GM19043 (cell line): ENCODE data around the gene TNK2.

ENCODE experiments used
- ATAC-seq: cut with Tn5 transposase; IDR thresholded peaks from one replicate; pipeline ENCODE4 v1.9.1; 2021; ENCODE audit warnings: low read depth; ENCODE audit not compliant: unreplicated experiment

Gene TNK2

DNA sequence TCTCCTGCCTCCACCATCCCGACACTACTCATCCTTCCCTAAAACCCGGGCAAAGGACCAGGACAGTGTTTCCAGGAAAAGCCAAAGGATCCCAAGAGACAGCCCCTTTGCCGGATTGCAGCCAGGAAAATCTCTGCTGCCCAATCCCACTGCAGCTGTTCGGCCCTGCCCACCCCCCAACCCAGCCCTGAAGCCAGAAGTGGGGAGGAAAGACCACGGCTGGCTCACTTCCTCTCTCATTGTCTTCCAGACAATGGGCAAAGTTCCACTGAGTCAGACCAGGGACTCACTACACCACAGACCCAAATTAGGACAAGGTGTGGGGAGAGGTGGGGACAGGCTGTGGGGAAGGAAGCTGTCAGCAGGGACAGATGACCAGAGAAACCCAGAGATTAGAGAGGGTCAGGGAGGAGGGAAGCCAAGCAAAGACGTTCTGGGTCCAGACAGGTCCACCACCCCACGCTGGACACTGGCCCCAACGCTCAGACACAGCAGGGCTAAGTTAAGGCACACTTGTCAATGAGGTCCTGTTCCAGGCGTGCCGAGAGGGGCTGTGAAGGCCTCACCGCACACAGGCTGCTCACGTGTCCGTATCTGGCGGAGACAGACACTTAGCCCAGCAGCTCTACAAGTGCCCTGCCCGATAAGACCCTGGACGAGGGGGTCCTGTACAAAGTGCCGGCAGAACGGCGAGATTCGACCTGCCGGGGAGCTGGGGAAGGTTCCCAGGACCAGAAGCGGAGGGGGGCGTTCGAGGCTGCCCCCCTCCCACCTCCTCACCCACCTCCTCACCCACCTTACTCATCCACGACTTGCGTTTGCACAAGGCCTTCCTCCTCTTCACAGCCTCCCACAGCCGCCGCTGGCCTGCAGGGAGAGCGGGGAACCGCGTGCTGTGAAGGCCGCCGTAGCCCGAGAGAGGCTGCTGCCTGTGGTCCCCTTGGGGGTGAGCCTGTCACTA lies 21.9 kb downstream of the TNK2 start:
- ATAC-seq: no peak

DNA sequence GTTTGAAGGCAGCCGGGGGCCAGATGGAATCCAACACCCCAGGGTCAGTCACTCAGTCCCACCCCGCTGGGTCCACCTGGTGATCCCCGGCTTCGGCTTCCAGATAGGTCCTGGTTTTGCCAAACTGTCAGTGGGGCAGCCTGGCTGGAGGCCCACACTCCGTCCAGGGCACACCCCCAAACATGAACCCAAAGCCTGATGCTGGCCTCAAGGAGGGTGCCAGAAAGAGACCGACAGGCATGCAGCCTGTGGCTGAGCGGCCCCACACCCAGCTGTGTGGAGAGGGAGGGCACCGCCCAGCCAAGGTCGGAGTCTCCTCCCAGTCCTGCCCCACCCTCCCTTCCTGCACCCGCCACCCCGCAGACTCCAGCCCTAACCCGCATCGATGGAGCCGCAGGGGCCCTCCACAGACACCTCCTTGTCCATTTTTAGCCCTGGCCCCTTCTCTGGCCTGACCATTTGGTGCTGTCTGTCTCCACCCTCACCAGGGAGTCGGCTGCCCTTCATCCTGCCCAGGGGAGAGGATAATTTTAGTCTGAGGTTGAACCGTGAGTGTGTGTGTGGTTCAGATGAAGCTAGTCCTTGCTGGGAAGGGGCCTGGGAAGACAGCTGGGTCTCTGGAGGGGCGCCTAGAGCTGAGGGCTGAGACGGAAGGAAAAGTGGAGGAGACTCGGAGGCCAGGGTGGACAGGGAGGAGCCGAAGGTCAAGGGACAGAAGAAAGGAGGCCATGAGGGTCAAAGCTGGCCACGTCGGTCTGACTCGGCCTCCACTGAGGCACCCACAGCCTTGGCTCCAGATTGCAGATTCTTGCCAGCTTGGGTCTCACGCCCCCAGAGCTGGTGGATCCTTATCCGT lies 23.1 kb downstream of the TNK2 start:
- no peak for ATAC-seq

DNA sequence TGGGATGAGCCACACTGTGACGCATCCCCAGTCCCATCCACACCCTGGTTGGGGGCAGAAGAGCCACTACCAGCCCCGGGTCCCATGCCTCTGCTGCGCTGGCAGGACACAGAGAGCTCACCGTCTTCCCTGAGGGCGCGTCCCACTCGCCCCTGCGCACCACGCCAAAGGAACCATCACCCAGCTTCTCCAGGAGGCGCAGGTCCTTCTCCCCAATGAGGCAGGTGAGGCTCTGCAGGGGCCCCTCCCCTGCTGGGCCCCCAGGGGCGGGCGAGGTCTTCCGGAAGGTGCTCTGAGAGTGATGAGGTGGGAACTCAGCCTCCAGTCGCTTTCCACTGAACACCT lies 23.7 kb downstream of the TNK2 start:
- ATAC-seq: no peak

DNA sequence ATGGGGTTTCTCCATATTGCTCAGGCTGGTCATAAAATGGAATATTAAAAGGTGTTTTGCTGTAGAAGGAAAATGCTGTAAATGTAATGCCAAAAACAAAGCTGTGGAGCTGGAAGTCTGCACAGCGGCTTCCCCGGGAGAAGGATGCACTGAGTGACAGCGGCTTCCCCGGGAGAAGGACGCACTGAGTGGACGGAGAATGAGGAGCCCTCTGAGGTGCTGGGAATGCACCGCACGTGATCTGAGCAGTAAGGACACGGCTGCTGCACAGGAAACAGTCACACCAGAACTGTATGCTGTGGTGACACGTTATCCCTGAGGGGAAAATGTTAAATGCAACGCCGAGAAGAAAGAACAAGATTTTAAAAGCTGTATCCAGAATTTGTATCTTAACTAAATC lies 24.6 kb downstream of the TNK2 start:
- no peak for ATAC-seq

DNA sequence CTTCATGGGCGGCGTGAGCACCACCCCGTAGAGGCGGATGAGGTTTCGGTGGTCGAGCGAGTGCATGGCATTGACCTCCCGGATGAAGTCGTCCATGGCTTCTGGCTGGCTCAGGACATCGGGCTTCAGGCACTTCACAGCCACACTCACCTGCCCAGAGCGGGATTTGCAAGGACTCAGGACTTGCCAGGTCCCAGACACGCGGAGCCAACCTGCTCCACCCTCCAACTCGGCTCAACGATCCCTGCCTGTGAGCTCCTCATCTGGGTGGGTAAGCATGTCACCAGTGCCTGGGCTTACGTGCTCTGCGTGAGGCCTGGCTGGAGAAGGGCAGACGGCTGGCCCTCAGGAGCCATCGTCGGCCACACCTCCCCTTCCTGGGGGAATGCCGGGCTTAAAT lies 25.2 kb downstream of the TNK2 start:
- no peak for ATAC-seq

- ATAC-seq: no peak
Observed at GRCh38 chr3:195882002-195882441, 26.3 kb downstream of the TNK2 start.

DNA sequence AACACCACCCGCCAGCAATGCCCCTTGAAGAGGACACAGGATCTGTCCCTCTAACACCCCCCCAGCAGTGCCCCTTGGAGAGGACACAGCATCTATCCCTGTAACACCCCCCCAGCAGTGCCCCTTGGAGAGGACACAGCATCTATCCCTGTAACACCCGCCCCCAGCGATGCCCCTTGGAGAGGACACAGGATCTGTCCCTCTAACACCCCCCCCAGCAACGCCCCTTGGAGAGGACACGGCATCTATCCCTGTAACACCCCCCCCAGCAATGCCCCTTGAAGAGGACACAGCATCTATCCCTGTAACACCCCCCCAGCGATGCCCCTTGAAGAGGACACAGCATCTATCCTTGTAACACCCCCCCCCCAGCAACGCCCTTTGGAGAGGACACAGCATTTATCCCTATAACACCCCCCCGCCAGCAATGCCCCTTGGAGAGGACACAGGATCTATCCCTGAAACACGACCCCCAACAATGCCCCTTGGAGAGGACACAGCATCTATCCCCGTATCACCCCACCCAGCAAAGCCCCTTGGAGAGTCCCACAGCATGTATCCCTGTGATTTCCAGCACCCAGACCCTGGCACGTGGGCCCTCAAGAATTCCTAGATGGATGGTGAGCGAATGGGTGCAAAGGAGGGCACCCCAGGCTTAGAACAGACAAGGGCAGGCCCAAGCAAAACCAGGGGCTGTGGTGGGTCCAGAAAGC lies 26.9 kb downstream of the TNK2 start:
- ATAC-seq: no peak

DNA sequence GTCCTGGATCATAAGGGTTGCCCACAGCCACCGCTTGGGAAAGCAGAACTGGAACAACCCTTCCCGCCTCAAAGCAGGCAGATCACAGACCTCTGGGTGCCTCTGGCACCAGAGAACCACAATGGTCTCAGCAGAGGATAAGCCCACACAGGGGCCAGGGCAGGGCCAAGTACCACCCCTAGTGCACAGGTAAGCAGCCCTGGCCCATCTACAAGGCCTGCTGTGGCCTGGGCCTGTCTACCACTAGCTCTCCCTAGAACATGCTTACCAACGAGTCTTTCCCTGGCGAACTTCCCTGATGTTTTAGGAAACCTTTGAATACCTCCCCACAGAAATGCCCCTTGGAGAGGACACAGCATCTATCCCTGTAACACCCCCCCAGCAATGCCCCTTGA lies 28.3 kb downstream of the TNK2 start:
- ATAC-seq: no peak

- no peak for ATAC-seq
Observed at GRCh38 chr3:195879416-195880036, 28.8 kb downstream of the TNK2 start.

GRCh38 chr3:195878424-195879274 lies 29.7 kb downstream of the TNK2 start:
- no peak for ATAC-seq

DNA sequence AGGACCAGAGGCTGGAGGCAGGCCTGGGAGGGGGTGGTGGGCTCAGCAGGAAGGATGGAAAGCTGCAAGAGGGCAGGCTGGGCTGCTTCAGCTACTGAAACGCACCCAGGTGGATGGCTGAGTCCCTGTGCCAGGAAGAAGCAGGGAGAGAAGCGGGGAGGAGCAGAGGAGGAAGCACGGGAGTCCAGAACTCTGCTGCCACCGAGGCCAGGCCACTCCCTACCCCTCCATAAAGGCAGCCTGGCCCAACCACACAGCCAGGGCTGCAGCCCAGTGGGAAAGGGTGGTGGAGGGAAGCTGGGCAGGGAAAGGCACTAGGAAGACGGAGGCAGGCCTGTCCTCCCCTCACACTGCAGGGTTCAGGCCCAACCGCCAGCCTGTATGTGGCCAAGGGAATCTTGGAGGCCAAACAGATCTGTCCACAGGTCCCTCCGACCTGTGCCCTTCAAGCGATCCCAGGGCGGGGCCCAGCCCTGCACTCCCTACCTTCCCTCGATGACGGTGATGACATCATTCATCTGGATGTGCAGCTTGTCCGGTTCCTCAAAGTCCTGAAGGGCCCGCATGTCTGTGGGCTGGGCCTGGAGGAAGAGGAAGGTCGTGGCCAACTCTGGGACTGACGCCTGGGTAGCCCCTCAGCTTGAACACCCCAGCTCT lies 30.5 kb downstream of the TNK2 start:
- no peak for ATAC-seq

GRCh38 chr3:195877136-195877715 lies 31.1 kb downstream of the TNK2 start:
- no peak for ATAC-seq

DNA sequence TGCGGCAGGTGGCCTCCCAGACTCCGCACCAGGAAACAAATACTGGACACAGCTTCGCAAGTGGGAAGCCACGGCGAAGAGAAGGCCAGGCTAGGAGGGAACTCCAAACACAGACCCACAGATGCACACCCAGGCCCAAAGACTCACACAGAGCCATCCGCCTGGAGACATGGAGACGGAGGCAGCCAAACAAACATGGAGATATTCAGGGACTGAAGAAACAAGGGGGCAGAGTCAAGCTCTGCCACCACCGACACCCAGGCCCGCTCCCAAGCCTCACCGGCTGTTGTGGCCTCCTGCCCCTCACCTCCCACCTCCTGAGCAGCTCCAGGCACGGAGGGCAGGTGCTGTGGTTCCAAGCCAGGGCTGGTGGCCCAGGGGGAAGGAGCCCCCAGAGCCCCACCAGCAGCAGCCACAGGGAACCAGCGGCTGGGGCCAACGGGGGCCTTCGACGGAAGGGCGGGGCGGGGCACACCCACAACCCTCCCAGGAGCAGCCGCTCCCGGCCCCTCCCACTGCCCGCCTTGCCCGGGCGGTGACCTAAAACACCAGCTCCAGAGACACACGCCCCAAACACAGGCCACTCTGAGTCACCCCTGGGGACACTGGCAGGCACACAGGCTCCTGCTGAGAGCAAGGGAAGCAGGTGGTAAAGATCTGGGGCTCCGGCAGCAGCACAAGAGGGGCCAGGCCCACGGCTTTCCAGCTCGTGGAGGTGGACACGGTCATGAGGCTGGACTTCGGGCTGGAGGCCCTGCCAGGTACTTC lies 31.9 kb downstream of the TNK2 start:
- ATAC-seq: no peak

- ATAC-seq: no peak
Observed at GRCh38 chr3:195875482-195876236, 32.7 kb downstream of the TNK2 start.

- no peak for ATAC-seq
Observed at GRCh38 chr3:195873971-195874370, 34.4 kb downstream of the TNK2 start.

DNA sequence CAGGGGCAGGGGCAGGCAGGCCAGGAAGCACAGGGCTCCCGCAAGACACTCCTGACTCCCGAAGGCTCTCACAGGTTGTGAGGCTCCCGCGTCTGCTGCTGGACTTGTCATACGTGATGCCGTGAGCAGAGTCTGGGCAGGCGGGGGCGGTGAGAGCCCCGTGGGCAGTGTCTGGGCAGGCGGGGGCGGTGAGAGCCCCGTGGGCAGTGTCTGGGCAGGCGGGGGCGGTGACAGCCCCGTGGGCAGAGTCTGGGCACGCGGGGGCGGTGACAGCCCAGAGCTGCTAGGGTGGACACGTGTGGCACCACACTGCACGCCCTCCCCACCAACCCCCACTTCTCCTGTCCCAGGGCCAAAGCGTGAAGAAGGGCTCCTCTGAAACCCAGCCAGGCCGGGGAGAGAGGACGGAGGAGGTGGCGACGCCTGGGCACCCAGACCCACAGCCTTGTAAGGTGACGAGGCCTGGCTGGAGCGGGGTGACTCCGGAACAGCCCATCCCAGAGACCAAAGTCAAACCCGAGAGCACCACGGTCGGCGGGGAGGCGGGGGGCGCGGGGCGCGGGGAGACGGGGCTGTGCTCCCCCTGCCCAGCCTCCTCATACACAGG lies 35.0 kb downstream of the TNK2 start:
- ATAC-seq: no peak

DNA sequence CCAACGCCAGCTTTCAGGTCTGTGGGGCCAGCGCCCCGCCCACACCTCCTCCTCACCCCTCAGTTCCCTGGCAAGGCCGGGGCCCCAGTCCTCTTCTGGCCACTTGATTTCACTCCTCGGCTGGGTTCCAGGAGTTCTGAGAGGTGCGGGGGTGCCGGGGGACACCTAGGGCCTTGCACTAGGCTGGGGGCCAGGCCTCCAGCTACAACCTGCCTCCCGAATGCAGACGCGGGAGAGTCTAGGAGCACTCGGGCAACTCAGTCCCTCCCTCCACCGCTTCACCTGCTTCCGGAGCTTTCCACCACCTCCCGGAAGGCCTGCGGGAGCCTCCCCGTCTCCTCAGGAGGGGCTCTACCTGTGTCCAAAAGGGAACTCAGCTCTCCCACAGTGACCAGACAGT lies 35.6 kb downstream of the TNK2 start:
- no peak for ATAC-seq
